ENCODE results near the gene DOCK10. TPM values are rescaled to one million over a fixed set of nuclear protein-coding genes. Genes with fewer than 3 reads are reported as not detected.
A peak's percentile ranks its signal among the peaks of the same experiment; 100 is the strongest.

The DOCK10 gene
- total RNA-seq, 1 experiment from 2014 or later: 28.9 TPM

- no TSS peak for BruUV-seq (replicated peaks)
- POLR2A ChIA-PET (ENCODE audit: unreplicated experiment): interaction anchor here (0.6 kb wide), 1 partner anchor 14 kb away, joined by 6 read pairs; no protein-coding TSS in a partner anchor
- no peaks in the 10 kb centered on the region for H3K27me3 ChIP-seq (ENCODE audit: insufficient read depth, low read depth)
- H4K20me1 ChIP-seq (ENCODE audit: insufficient read depth): no peaks in the 10 kb centered on the region
- no peak within 1 kb of the TSS for H3K4me2 ChIP-seq
- no peak for TF ChIP-seq CTCF (conservative IDR thresholded peaks at IDR 0.05)
- TF ChIP-seq EZH2 (IDR thresholded peaks at IDR 0.05; ENCODE audit: low read depth): no peak
- H3F3A ChIP-seq (ENCODE audit: insufficient read depth, low read depth): no peaks in the 10 kb centered on the region
- H2AFZ ChIP-seq: peak within 1 kb of the TSS; percentile 21; the same call in 1 of the 2 replicates
- H3K4me1 ChIP-seq (replicated peaks; ENCODE audit: insufficient read depth): no peaks in the 10 kb centered on the region
- intact Hi-C loops (cut with micrococcal nuclease; ENCODE audit: unreplicated experiment): no loop called here
- peaks cover 7% of the 10 kb centered on the region; the same call in 1 of the 2 replicates for H3K9me3 ChIP-seq (ENCODE audit: insufficient read depth, low read depth)
- no peaks in the 10 kb centered on the region for H3K79me2 ChIP-seq (ENCODE audit: low read depth)
- CTCF ChIA-PET: no interaction called here
- no peak for DNase-seq
- no peaks in the 10 kb centered on the region for H3K9me2 ChIP-seq (ENCODE audit: insufficient read depth)
- no peak within 1 kb of the TSS for H3K27ac ChIP-seq
- no peaks in the 10 kb centered on the region for H3K36me3 ChIP-seq (ENCODE audit: low read depth)
- no peak within 1 kb of the TSS for H3K4me3 ChIP-seq
These were observed 326.1 kb downstream of the DOCK10 start, which contains the start of gene CCDC195 for GRCh38 chr2:224716201-224716600. Gene CCDC195 (minus strand): TSS chr2:224716365. CDS start chr2:224716365, 0 bp downstream.

Small RNA genes within 50 kb of the gene (microRNA-seq; reads per million reads assigned to microRNA genes)
- gene MIR4439 (ENCODE audit: borderline number of aligned reads, borderline replicate concordance): not detected

Data from PC-9 (cell line).